ENCODE data around the gene TATDN2. TPM values are rescaled to one million over a fixed set of nuclear protein-coding genes. Genes with fewer than 3 reads are reported as not detected.
A peak's percentile ranks its signal among the peaks of the same experiment; 100 is the strongest.

The TATDN2 gene
- total RNA-seq, 1 experiment from 2014 or later: 34.2 TPM

DNA sequence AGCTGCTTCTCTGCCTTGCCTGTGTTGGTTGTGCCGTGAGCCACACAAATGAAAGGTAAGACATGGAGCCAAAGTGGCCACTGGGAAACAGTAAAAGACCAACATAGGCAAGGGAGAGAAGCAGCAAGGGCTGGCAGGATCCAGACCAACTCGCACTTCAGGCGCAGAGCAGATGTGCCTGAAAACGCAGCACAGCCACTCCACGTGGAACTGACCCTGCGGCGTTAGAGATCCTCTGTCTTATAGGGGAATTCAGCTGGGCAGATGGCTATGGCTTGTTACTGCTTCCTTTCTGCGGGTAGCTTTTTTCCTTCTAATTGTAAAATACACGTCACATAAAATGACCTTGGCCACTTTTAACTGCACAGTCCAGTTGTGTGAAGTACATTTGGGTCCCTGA lies 54.8 kb downstream of the TATDN2 start:
- peaks cover 52% of the 10 kb centered on the region for H3K36me3 Mint-ChIP-seq (ENCODE audit: insufficient read depth, unreplicated experiment)
- no peak overlapping the region for H3K27ac Mint-ChIP-seq (ENCODE audit: unreplicated experiment)
- no peaks in the 10 kb centered on the region for H3K9me3 Mint-ChIP-seq (ENCODE audit: low read depth, unreplicated experiment)
- CTCF ChIA-PET: no interaction called here
- TF ChIP-seq, protein P1, sequence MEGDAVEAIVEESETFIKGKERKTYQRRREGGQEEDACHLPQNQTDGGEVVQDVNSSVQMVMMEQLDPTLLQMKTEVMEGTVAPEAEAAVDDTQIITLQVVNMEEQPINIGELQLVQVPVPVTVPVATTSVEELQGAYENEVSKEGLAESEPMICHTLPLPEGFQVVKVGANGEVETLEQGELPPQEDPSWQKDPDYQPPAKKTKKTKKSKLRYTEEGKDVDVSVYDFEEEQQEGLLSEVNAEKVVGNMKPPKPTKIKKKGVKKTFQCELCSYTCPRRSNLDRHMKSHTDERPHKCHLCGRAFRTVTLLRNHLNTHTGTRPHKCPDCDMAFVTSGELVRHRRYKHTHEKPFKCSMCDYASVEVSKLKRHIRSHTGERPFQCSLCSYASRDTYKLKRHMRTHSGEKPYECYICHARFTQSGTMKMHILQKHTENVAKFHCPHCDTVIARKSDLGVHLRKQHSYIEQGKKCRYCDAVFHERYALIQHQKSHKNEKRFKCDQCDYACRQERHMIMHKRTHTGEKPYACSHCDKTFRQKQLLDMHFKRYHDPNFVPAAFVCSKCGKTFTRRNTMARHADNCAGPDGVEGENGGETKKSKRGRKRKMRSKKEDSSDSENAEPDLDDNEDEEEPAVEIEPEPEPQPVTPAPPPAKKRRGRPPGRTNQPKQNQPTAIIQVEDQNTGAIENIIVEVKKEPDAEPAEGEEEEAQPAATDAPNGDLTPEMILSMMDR (IDR thresholded peaks at IDR 0.05; ENCODE audit: unreplicated experiment): no peak
- intact Hi-C loops (cut with micrococcal nuclease; ENCODE audit: unreplicated experiment): no loop called here
- no peak for DNase-seq
- H3K4me3 Mint-ChIP-seq (ENCODE audit: low read depth, unreplicated experiment): no peak overlapping the region
- peaks cover 8% of the 10 kb centered on the region for H3K4me1 Mint-ChIP-seq (ENCODE audit: low read depth, unreplicated experiment)
- H3K27me3 Mint-ChIP-seq (ENCODE audit: unreplicated experiment): no peaks in the 10 kb centered on the region
- BruUV-seq (replicated peaks): no TSS peak

- Mint-ChIP-seq H3K4me1 (ENCODE audit: low read depth, unreplicated experiment) (peaks cover 8% of the 10 kb centered on the region), H3K9me3 (ENCODE audit: low read depth, unreplicated experiment) (no peaks in the 10 kb centered on the region), H3K36me3 (ENCODE audit: insufficient read depth, unreplicated experiment) (peaks cover 54% of the 10 kb centered on the region), H3K27ac (ENCODE audit: unreplicated experiment) (no peak overlapping the region), H3K27me3 (ENCODE audit: unreplicated experiment) (no peaks in the 10 kb centered on the region), H3K4me3 (ENCODE audit: low read depth, unreplicated experiment) (no peak overlapping the region)
- BruUV-seq (replicated peaks): no TSS peak
- CTCF ChIA-PET: interaction anchor here (1.2 kb wide), 1 partner anchor 21 kb away, joined by 7 read pairs; no protein-coding TSS in a partner anchor
- TF ChIP-seq, protein P1 (IDR thresholded peaks at IDR 0.05; ENCODE audit: unreplicated experiment): no peak
- intact Hi-C loops (cut with micrococcal nuclease; ENCODE audit: unreplicated experiment): no loop called here
- DNase-seq: no peak
Observed at GRCh38 chr3:10303785-10304184, 55.5 kb downstream of the TATDN2 start.

DNA sequence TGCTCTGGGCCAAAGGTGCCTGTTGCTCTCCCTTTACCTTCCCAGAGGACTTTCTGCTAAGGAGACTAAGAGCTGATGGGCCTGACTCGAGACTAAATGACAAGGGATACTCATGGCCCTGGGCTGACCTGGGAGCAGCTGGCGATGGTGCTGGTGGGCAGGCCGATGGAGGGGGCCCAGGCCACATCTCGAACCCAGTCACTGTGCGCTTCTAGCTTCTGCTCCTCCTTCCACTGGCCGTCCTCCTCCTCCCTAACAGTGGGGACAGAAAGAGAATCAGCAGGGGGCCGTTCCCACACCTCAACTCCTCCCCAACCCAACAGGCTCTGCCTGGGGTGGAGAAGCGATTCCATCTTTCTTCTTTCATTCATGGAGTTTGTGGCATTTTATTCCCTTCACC lies 56.6 kb downstream of the TATDN2 start:
- H3K9me3 Mint-ChIP-seq (ENCODE audit: low read depth, unreplicated experiment): no peaks in the 10 kb centered on the region
- H3K27ac Mint-ChIP-seq (ENCODE audit: unreplicated experiment): no peak overlapping the region
- CTCF ChIA-PET: interaction anchor here (1.2 kb wide), 1 partner anchor 22 kb away, joined by 7 read pairs; no protein-coding TSS in a partner anchor
- no peak for DNase-seq
- TF ChIP-seq, protein P1 (IDR thresholded peaks at IDR 0.05; ENCODE audit: unreplicated experiment): no peak
- BruUV-seq (replicated peaks): no TSS peak
- intact Hi-C loops (cut with micrococcal nuclease; ENCODE audit: unreplicated experiment): no loop called here
- no peaks in the 10 kb centered on the region for H3K27me3 Mint-ChIP-seq (ENCODE audit: unreplicated experiment)
- peaks cover 59% of the 10 kb centered on the region for H3K36me3 Mint-ChIP-seq (ENCODE audit: insufficient read depth, unreplicated experiment)
- H3K4me3 Mint-ChIP-seq (ENCODE audit: low read depth, unreplicated experiment): no peak overlapping the region
- peaks cover 8% of the 10 kb centered on the region for H3K4me1 Mint-ChIP-seq (ENCODE audit: low read depth, unreplicated experiment)

- no peak for DNase-seq
- H3K4me3 Mint-ChIP-seq (ENCODE audit: low read depth, unreplicated experiment): no peak overlapping the region
- H3K9me3 Mint-ChIP-seq (ENCODE audit: low read depth, unreplicated experiment): no peaks in the 10 kb centered on the region
- H3K27ac Mint-ChIP-seq (ENCODE audit: unreplicated experiment): peak overlapping the region; percentile 70
- no peaks in the 10 kb centered on the region for H3K27me3 Mint-ChIP-seq (ENCODE audit: unreplicated experiment)
- peaks cover 59% of the 10 kb centered on the region for H3K36me3 Mint-ChIP-seq (ENCODE audit: insufficient read depth, unreplicated experiment)
- BruUV-seq (replicated peaks): no TSS peak
- intact Hi-C loops (cut with micrococcal nuclease; ENCODE audit: unreplicated experiment): no loop called here
- TF ChIP-seq, protein P1 (IDR thresholded peaks at IDR 0.05; ENCODE audit: unreplicated experiment): no peak
- H3K4me1 Mint-ChIP-seq (ENCODE audit: low read depth, unreplicated experiment): peaks cover 8% of the 10 kb centered on the region
- CTCF ChIA-PET: interaction anchor here (1.3 kb wide), 1 partner anchor 16 kb away, joined by 3 read pairs; no protein-coding TSS in a partner anchor
Observed at GRCh38 chr3:10305331-10305902, 57.2 kb downstream of the TATDN2 start.
